ENCODE results near the gene MYF5.

Gene MYF5

DNA sequence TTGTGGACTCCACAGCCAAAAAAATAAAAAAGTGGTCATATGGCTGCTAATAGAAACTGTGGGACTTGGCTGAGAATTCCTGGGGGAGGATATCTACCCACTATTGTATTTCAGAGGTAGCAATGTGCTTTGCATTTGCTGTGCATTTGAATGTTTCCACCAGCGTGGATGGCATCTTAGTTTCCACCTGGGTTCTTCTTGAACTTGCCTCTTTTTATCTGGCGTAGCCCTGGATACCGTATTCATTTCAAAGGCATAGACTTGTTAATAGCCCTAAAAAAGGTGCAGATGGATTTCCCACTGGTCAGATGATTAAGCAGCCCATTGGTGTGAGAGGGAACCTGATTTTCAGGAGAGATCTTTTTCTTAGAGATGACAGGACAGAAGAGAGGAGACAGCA, 1.9 kb upstream of the MYF5 start:
- Mint-ChIP-seq H3K4me3 (no peak overlapping the region), H3K27ac (no peak overlapping the region), H3K4me1 (peaks cover 6% of the 10 kb centered on the region), H3K9me3 (no peaks in the 10 kb centered on the region), H3K36me3 (no peaks in the 10 kb centered on the region), H3K27me3 (peaks cover 56% of the 10 kb centered on the region)
- no peak for ATAC-seq

DNA sequence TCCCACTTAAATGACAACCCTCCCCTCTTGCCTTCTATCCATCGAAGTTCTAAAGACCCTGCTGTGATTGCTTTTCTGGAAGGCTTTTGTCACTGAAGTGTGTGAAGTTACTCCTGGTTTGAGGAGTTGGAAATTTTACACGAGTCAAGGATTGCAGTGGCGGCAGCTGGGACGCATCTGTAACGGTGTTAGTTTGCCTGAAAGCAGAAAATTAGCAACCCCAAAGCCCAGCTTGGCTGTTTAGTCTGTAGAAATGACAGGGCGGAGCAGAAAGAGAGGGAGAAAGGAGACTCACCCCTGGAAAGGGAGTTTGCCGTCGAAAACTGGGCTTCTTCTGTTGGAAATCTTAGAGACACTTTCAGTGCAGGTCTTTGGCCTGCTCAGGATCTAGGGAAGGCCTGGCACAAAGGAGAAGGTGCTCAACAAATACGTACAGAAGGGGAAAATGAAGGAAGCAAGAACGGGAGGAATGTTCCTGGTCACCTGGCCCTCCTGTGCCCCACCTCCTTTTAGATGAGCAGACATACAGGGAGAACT, 931 bp upstream of the MYF5 start:
- H3K4me3 Mint-ChIP-seq, result no peak overlapping the region
- peaks cover 47% of the 10 kb centered on the region for H3K27me3 Mint-ChIP-seq

DNA sequence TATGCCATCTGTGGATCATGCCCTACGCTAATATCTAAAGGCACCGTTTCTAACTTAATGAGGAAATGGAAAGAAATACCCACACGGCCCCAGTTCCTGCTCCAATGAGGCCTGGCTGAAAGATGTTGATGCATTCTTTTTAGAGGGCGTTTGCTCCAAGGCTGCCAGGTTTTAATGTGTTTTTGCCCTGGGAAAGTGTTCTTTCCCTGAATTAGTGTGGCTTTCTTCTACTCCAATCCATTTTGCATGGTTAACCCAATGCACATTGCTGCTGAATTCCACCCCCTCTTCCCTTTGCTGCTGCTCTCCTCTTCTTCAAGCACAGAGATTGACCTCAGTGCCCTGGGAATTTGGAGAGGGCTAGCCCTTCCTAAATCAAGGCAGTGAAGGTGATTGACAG, 1.1 kb downstream of the MYF5 start:
- Mint-ChIP-seq H3K27ac (no peak overlapping the region), H3K9me3 (no peaks in the 10 kb centered on the region), H3K4me3 (no peak overlapping the region), H3K4me1 (peaks cover 6% of the 10 kb centered on the region), H3K36me3 (no peaks in the 10 kb centered on the region), H3K27me3 (peaks cover 40% of the 10 kb centered on the region)
- ATAC-seq, result no peak

More for the DNA sequence above, 931 bp upstream of the MYF5 start:
- no peaks in the 10 kb centered on the region for H3K9me3 Mint-ChIP-seq
- no peaks in the 10 kb centered on the region for H3K36me3 Mint-ChIP-seq
- H3K27ac Mint-ChIP-seq, result no peak overlapping the region
- ATAC-seq, result no peak
- H3K4me1 Mint-ChIP-seq, result peaks cover 6% of the 10 kb centered on the region

DNA sequence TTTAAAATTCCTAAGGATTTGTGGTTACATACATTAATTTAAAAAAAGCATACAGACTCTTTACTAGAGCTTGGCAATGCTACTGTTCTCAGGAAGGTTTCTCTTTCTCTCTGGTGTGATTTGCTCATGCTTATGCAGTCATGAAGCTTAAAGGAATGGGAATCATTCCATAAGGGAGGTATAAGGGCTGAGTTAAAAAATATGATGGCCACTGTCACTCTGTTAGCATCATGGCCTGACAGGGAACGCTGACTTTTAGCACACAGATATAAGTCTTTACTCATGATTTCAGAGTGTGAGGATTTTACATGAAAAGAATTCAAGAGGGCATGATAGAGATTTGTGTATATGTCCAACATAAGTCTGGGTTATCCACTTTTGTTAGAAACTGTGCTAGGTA, 3.8 kb downstream of the MYF5 start:
- Mint-ChIP-seq H3K4me3 (no peak overlapping the region), H3K4me1 (no peaks in the 10 kb centered on the region), H3K36me3 (no peaks in the 10 kb centered on the region), H3K27me3 (peaks cover 14% of the 10 kb centered on the region), H3K27ac (no peak overlapping the region), H3K9me3 (no peaks in the 10 kb centered on the region)
- ATAC-seq, result no peak

DNA sequence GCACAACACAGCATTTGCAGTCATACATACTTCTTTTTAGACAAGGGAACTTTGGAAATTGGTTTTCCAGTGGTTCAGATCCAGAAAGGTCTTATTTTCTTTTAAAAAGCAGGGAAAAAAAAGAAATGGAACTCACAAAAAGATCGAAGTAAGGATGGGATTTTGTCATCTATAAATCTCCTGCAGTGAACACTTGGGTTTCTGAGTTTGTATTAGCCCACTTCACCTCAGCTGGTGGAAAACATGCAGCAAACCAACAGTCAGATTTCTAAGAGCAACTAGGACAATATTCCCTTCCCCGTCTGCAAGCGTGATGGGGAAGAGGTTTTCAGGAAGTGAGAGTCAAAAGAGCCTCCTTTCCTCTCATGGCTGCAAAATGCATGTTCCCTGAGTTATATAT, 4.6 kb downstream of the MYF5 start:
- no peaks in the 10 kb centered on the region for H3K9me3 Mint-ChIP-seq
- peaks cover 6% of the 10 kb centered on the region for H3K27me3 Mint-ChIP-seq
- ATAC-seq, result no peak
- H3K4me3 Mint-ChIP-seq, result no peak overlapping the region
- H3K27ac Mint-ChIP-seq, result no peak overlapping the region
- no peaks in the 10 kb centered on the region for H3K4me1 Mint-ChIP-seq
- no peaks in the 10 kb centered on the region for H3K36me3 Mint-ChIP-seq

DNA sequence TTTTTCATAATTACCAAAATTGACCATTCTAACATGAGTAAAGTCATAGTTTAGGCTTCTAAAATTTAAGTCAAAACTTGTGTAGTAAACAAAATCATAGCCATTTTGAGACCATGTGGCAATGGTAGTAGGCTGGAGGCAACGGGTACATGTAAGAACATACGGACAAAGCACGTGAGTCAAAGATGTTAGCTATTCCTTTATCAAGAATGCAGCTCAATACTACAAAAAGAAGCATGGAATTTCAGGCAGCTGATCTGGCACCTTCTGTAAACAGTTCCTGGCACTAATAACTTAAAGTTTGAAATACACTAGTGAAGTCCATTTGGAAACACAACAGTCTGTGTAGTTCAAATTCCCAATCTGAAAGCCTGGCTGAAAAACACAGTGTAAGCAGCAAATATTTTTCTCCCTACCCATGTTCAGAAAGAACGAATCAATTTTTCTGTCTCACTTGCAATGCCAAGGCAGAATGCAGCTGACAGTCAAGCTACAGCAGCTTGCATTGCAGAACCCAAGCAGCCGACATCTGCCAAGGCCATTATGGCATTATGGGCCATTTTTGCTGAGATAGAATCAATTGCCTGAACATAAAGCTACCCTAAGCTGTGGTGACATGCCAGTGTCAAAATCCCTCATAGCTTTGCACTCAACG, 29.3 kb downstream of the MYF5 start:
- no peak overlapping the region for H3K4me3 Mint-ChIP-seq
- no peak overlapping the region for H3K27ac Mint-ChIP-seq
- no peaks in the 10 kb centered on the region for H3K4me1 Mint-ChIP-seq
- no peaks in the 10 kb centered on the region for H3K9me3 Mint-ChIP-seq
- H3K27me3 Mint-ChIP-seq, result no peaks in the 10 kb centered on the region
- ATAC-seq, result no peak
- no peaks in the 10 kb centered on the region for H3K36me3 Mint-ChIP-seq

DNA sequence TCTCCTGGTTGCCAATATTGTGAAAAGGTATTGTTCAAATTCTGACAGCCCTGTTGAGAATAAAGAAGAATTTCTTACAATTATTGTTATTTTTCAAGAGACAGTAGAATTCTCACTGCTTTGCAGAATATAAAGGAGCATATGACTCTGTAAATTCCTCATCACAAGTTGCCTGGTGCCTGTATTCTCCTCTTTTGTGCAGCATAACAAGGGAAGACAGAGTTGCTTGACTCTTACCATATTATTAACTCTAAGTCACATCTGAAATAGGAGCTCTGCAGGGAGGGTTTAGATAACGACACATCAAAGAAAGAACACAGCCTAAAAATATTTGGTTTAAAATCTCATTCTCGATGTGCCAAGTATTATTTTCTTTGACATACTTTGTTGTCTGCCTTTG, 31.1 kb downstream of the MYF5 start:
- H3K36me3 Mint-ChIP-seq, result no peaks in the 10 kb centered on the region
- H3K4me1 Mint-ChIP-seq, result no peaks in the 10 kb centered on the region
- H3K27me3 Mint-ChIP-seq, result no peaks in the 10 kb centered on the region
- ATAC-seq, result no peak
- H3K9me3 Mint-ChIP-seq, result no peaks in the 10 kb centered on the region
- no peak overlapping the region for H3K27ac Mint-ChIP-seq
- H3K4me3 Mint-ChIP-seq, result no peak overlapping the region

DNA sequence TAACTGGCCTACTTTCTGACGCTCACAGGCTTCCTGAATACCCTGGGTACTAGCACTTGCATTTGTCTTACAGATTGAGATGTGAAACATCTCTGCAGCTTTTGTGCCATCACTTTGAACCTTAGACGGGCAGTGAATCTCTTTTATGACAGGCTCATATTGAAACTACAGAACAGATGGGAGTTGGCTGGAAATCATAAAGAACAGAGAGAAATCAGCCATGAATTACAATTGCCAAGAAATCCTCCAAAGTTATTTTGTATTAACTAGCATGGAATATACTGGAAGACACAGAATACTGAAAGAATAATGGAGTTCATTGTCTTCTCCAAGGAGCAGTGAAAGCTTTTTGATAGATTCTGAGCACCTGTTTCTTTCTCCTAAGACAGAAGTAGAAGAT, 32.7 kb downstream of the MYF5 start:
- no peaks in the 10 kb centered on the region for H3K9me3 Mint-ChIP-seq

DNA sequence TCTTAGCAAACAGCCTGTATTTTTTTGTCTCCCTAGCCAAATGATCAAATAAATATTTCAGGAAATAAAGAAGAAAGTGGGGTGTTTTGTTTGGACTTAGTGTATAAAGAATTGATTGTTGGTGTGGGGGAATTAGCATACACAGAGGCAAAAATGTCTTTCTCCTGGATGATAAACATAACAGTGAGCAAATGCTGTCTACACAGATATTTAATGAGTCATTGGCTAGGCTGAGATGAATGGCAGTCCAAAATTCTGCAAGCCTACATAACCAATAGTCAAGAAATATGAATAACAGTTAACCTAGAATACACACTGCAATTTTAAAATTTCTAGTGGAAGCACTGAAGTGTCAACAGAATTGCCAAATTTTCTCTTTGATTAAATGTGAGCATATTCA, 35.8 kb downstream of the MYF5 start:
- H3K27me3 Mint-ChIP-seq, result no peaks in the 10 kb centered on the region
- no peaks in the 10 kb centered on the region for H3K36me3 Mint-ChIP-seq
- no peaks in the 10 kb centered on the region for H3K9me3 Mint-ChIP-seq
- H3K4me1 Mint-ChIP-seq, result no peaks in the 10 kb centered on the region
- ATAC-seq, result no peak
- H3K27ac Mint-ChIP-seq, result no peak overlapping the region
- no peak overlapping the region for H3K4me3 Mint-ChIP-seq

More for the DNA sequence above, 32.7 kb downstream of the MYF5 start:
- no peak for ATAC-seq
- H3K27ac Mint-ChIP-seq, result no peak overlapping the region
- H3K4me1 Mint-ChIP-seq, result no peaks in the 10 kb centered on the region
- H3K27me3 Mint-ChIP-seq, result no peaks in the 10 kb centered on the region
- H3K4me3 Mint-ChIP-seq, result no peak overlapping the region
- H3K36me3 Mint-ChIP-seq, result no peaks in the 10 kb centered on the region

DNA sequence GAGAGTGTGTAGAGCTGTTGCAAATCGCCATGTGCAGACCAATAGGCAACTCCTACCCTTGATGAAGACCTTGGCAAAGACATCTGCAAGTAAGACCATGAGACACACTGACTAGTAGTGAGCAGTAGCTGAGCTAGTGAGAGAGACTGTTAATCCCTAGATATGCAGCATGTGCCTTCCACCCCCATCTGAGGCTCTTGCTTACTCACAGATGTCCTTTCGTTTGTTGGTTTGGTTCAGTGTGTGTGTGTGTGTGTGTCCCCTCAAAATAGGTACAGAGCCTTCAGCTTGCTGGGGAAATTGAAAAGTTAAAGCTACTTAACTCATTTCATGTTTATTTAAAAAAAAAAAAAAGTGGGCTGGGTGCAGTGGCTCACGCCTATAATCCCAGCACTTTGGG, 37.6 kb downstream of the MYF5 start:
- no peak for ATAC-seq
- Mint-ChIP-seq H3K4me3 (no peak overlapping the region), H3K27me3 (no peaks in the 10 kb centered on the region), H3K4me1 (no peaks in the 10 kb centered on the region), H3K27ac (no peak overlapping the region), H3K9me3 (no peaks in the 10 kb centered on the region), H3K36me3 (no peaks in the 10 kb centered on the region)

DNA sequence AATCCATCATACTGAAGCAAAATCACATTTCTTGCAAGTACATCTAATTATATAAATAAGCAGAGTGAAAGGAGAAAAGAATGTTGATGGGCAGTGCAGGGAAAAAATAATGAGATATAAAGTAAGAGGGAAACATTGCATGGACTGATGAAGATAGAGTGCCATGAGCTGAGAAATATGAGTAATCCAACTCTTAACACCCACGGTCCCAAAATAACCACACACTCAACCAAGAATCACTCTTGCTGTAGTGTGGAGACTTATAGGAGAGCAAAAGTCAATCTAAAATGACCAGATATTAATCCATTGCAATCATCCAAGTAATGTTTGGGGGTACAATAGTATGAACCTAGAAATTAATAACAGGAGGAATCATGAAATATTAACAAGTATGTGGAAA, 40.2 kb downstream of the MYF5 start:
- Mint-ChIP-seq H3K27me3 (no peaks in the 10 kb centered on the region), H3K4me3 (no peak overlapping the region), H3K4me1 (no peaks in the 10 kb centered on the region), H3K36me3 (no peaks in the 10 kb centered on the region), H3K9me3 (no peaks in the 10 kb centered on the region), H3K27ac (no peak overlapping the region)
- ATAC-seq, result no peak

DNA sequence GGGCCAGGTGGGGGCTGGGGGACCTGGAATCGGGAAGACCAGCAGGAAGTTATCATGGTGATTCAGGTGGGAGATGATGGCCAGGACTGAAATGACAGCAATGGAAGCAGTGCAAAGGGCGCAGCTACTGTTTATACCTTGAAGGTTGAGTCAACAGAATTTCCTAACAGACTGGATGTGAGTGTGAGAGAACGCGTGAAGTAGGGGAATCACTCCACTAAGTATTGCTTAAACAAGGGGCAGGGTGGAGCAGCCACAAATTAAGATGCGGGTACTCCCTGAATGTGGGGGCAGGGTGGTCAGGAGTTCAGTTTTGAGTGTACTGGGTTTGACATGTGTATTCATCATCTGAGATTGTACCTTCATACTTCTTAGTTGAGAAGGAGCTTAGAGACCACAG, 45.1 kb downstream of the MYF5 start:
- Mint-ChIP-seq H3K27ac (no peak overlapping the region), H3K4me1 (no peaks in the 10 kb centered on the region), H3K9me3 (no peaks in the 10 kb centered on the region), H3K27me3 (no peaks in the 10 kb centered on the region), H3K36me3 (no peaks in the 10 kb centered on the region), H3K4me3 (no peak overlapping the region)
- ATAC-seq, result no peak

DNA sequence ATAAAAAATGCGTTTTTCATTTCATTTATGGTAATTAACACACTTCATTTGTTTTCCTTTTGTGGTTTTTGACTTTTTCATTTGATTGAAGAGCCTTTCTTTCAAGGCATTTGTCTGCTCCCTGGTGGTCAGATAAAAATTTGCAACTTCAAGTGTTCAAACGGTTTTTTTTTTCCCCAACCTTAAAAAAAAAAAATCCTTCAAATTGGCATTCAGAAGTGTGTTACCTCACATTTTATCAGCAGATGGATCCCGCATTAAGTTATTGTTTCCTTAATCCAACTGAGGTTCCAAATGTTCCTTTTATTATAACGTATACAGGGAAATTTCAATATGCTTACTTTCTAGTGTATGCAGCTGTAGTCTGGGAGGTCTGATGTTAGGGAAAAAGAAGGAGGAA, 47.2 kb downstream of the MYF5 start:
- Mint-ChIP-seq H3K9me3 (no peaks in the 10 kb centered on the region), H3K27ac (no peak overlapping the region), H3K4me1 (no peaks in the 10 kb centered on the region), H3K27me3 (no peaks in the 10 kb centered on the region), H3K36me3 (no peaks in the 10 kb centered on the region), H3K4me3 (no peak overlapping the region)
- no peak for ATAC-seq

DNA sequence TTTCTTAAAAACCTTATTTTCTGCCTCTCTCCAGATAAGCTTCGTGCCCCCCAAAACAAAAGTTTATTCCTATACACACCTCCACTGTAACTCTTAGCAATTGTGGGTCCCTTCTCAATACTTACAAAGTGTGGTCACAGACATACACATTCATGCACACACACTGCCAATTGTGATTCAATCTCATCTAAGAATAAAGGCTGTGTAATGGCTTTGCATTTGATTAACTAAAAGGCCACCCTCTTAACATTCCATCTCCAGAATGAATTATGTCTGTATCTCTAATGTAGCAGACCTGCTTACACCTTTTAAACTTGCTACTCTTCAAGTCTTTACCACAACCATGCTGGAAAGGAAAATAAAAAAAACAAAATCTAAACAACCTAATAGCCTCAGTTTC, 49.5 kb downstream of the MYF5 start:
- Mint-ChIP-seq H3K27me3 (no peaks in the 10 kb centered on the region), H3K4me1 (no peaks in the 10 kb centered on the region), H3K36me3 (no peaks in the 10 kb centered on the region), H3K9me3 (no peaks in the 10 kb centered on the region), H3K27ac (no peak overlapping the region), H3K4me3 (no peak overlapping the region)
- no peak for ATAC-seq

DNA sequence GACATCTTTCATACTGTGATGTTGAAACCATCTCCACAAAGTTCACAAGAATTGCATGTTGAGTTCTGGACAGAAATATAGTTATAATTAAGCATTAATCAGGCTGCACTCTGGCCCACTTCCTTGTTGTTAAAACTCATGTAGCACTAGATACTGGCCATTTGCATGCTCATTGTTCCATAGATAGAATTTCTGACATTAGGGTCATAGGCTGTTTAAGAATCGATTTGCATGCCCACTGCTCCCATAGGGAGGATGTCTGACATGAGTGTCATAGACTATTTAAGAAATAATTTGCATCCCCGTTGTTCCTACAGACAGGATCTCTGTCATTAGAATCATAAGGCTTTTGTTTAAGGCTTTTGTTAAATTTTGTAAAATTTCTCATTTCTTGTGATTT, 50.2 kb downstream of the MYF5 start:
- H3K36me3 Mint-ChIP-seq, result no peaks in the 10 kb centered on the region
- no peaks in the 10 kb centered on the region for H3K4me1 Mint-ChIP-seq
- H3K27ac Mint-ChIP-seq, result no peak overlapping the region
- peaks cover 3% of the 10 kb centered on the region for H3K9me3 Mint-ChIP-seq
- no peak for ATAC-seq
- no peaks in the 10 kb centered on the region for H3K27me3 Mint-ChIP-seq
- H3K4me3 Mint-ChIP-seq, result no peak overlapping the region
